Caco-2 (cell line): ENCODE data around the gene CADPS. TPM values are rescaled to one million over a fixed set of nuclear protein-coding genes. Genes with fewer than 3 reads are reported as not detected.

Experiments used
- BruUV-seq: library from RNA; stranded (reverse); fragments of 400-500 nt; replicated peaks from 2 replicates; lab custom pipeline; 2021; lab: Mats Ljungman, UMichigan
- CTCF ChIA-PET: fragments of 300-600 bp; sonication (Branson Sonifier 250); formaldehyde crosslinking; loops from one replicate; lab custom pipeline; 2022; ENCODE audit warnings: antibody characterized with exemption; lab: Charles Lee
- POLR2A ChIA-PET: fragments of 300-600 bp; sonication (Branson Sonifier 250); formaldehyde crosslinking; loops from one replicate; lab custom pipeline; 2022; ENCODE audit warnings: antibody characterized with exemption; lab: Charles Lee
- DNase-seq, 2 experiments: peaks; one replicate each; pipeline versions ENCODE4 v3.0.0 to v3.0.0-alpha.2; 2020 to 2022
- H3K27me3 ChIP-seq: replicated peaks from 2 replicates; pipeline ENCODE4 v1.6.0; 2011; ENCODE audit warnings: low read length; ENCODE audit not compliant: control insufficient read depth, insufficient read depth
- H3K36me3 ChIP-seq: 2 replicates; pipeline ENCODE4 v1.5.1; 2011; ENCODE audit warnings: low read length; ENCODE audit not compliant: control insufficient read depth, insufficient read depth
- H3K4me1 ChIP-seq: fragments of 250-450 bp; sonication (Bioruptor Pico); 2 replicates; pipeline ENCODE4 v1.5.1; 2020; ENCODE audit warnings: mild to moderate bottlenecking
- H3K4me3 ChIP-seq: 2 replicates; pipeline ENCODE4 v1.5.1; 2011; ENCODE audit warnings: low read depth, mild to moderate bottlenecking, control low read depth, low read length
- H3K9me3 ChIP-seq: fragments of 250-450 bp; sonication (Bioruptor Pico); 2 replicates; pipeline ENCODE4 v1.5.1; 2020; ENCODE audit warnings: mild to moderate bottlenecking, moderate library complexity
- H3K27ac Mint-ChIP-seq: one replicate; pipeline ENCODE4 v1.8.0; 2022; ENCODE audit warnings: mixed read lengths; ENCODE audit not compliant: unreplicated experiment
- H3K27me3 Mint-ChIP-seq: one replicate; pipeline ENCODE4 v1.8.0; 2022; ENCODE audit warnings: mixed read lengths; ENCODE audit not compliant: insufficient read depth, unreplicated experiment
- H3K36me3 Mint-ChIP-seq: one replicate; pipeline ENCODE4 v1.8.0; 2022; ENCODE audit warnings: mild to moderate bottlenecking, mixed read lengths; ENCODE audit not compliant: insufficient read depth, unreplicated experiment
- H3K4me1 Mint-ChIP-seq: one replicate; pipeline ENCODE4 v1.8.0; 2022; ENCODE audit warnings: low read depth, mixed read lengths; ENCODE audit not compliant: unreplicated experiment
- H3K4me3 Mint-ChIP-seq: one replicate; pipeline ENCODE4 v1.8.0; 2022; ENCODE audit warnings: mild to moderate bottlenecking, moderate library complexity, mixed read lengths; ENCODE audit not compliant: unreplicated experiment
- H3K9me3 Mint-ChIP-seq: one replicate; pipeline ENCODE4 v1.8.0; 2022; ENCODE audit warnings: mixed read lengths; ENCODE audit not compliant: unreplicated experiment
- CTCF ChIP-seq, 2 experiments: fragments of 200-600 bp in 1 of 2; IDR thresholded peaks; 1 replicate in 1 of 2; 2 replicates in 1 of 2; pipeline versions ENCODE4 v1.5.1 to v1.8.0; 2011 to 2022; ENCODE audit warnings: antibody characterized with exemption in 1 of 2, control low read depth in 1 of 2, inconsistent platforms in 1 of 2, low read depth in 1 of 2, low read length in 1 of 2, mild to moderate bottlenecking in 1 of 2, moderate library complexity in 1 of 2; ENCODE audit not compliant: insufficient read depth in 1 of 2, severe bottlenecking in 1 of 2, unreplicated experiment in 1 of 2
- intact Hi-C: fragments of 100-400 bp; cut with micrococcal nuclease; formaldehyde crosslinking; loops from one replicate; pipeline ENCODE4 v1.10.0; 2022; ENCODE audit not compliant: unreplicated experiment
- total RNA-seq: library from RNA; stranded (reverse); gene quantifications from 2 replicates; pipeline ENCODE4 v1.2.3, GENCODE V29; 2022

Gene CADPS
- total RNA-seq, 1 experiment from 2014 or later = not detected

GRCh38 chr3:62830727-62831322 is 44.4 kb downstream of the CADPS start:
- intact Hi-C loops = no loop called here
- no TSS peak for BruUV-seq
- no peak for DNase-seq
- H3K36me3 ChIP-seq = no peaks in the 10 kb centered on the region
- TF ChIP-seq CTCF (IDR thresholded peaks at IDR 0.05; ENCODE audit: insufficient read depth in 1 of 2, low read depth in 1 of 2, low read length in 1 of 2, severe bottlenecking in 1 of 2, unreplicated experiment in 1 of 2) = no peak
- Mint-ChIP-seq H3K4me3 (no peak overlapping the region), H3K36me3 (no peaks in the 10 kb centered on the region), H3K27ac (no peak overlapping the region), H3K4me1 (no peaks in the 10 kb centered on the region), H3K27me3 (no peaks in the 10 kb centered on the region), H3K9me3 (no peaks in the 10 kb centered on the region)
- H3K9me3 ChIP-seq = no peaks in the 10 kb centered on the region
- H3K4me3 ChIP-seq = no peak overlapping the region
- no peaks in the 10 kb centered on the region for H3K27me3 ChIP-seq
- POLR2A ChIA-PET = no interaction called here
- CTCF ChIA-PET = no interaction called here
- no peaks in the 10 kb centered on the region for H3K4me1 ChIP-seq

- no peaks in the 10 kb centered on the region for H3K9me3 Mint-ChIP-seq
- CTCF ChIA-PET = no interaction called here
- no TSS peak for BruUV-seq
Observed at GRCh38 chr3:62827550-62827949, 47.7 kb downstream of the CADPS start.

DNA sequence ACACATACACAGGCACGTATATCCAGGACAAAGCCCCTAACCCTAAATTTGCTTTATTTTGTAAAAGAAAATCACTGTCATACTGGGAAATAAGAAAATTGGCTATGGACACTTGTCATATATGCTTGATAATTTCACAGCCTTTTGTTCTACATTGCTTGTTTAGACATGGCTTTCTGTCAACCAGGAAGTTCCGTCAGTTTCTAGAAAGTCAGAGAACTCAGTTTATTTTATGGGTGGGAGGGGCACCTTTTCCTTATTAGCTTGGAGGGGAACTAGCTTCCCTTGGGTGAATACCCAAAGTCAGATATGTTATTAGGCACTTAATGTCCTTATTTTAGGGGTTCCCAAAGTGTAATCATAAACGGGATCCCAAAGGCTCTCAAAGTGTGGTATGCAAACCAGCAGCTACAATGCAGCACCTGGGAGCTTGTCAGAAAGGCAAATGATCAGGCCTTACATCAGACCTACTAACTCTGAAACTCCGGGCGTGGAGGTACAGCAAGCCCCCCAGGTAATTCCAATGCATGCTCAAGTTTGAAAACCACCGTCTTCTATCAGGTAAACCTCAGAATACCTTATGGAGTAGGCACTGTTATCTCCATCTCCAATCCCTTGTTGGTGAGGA is 50.1 kb downstream of the CADPS start:
- Histone ChIP-seq H3K27me3 (no peaks in the 10 kb centered on the region), H3K4me3 (no peak overlapping the region), H3K36me3 (no peaks in the 10 kb centered on the region), H3K4me1 (no peaks in the 10 kb centered on the region), H3K9me3 (no peaks in the 10 kb centered on the region)
- intact Hi-C loops = no loop called here
- H3K36me3 Mint-ChIP-seq = no peaks in the 10 kb centered on the region
- H3K27me3 Mint-ChIP-seq = peaks cover 2% of the 10 kb centered on the region
- ChIA-PET POLR2A (no interaction called here), CTCF (no interaction called here)
- no TSS peak for BruUV-seq
- no peak overlapping the region for H3K27ac Mint-ChIP-seq
- no peak overlapping the region for H3K4me3 Mint-ChIP-seq
- H3K9me3 Mint-ChIP-seq = no peaks in the 10 kb centered on the region
- DNase-seq = no peak
- no peaks in the 10 kb centered on the region for H3K4me1 Mint-ChIP-seq
- no peak for TF ChIP-seq CTCF (IDR thresholded peaks at IDR 0.05; ENCODE audit: insufficient read depth in 1 of 2, low read depth in 1 of 2, low read length in 1 of 2, severe bottlenecking in 1 of 2, unreplicated experiment in 1 of 2)

More at GRCh38 chr3:62827550-62827949, 47.7 kb downstream of the CADPS start:
- TF ChIP-seq CTCF (IDR thresholded peaks at IDR 0.05; ENCODE audit: insufficient read depth in 1 of 2, low read depth in 1 of 2, low read length in 1 of 2, severe bottlenecking in 1 of 2, unreplicated experiment in 1 of 2) = no peak
- H3K4me1 ChIP-seq = no peaks in the 10 kb centered on the region
- Mint-ChIP-seq H3K36me3 (no peaks in the 10 kb centered on the region), H3K4me3 (no peak overlapping the region), H3K4me1 (no peaks in the 10 kb centered on the region), H3K27me3 (no peaks in the 10 kb centered on the region), H3K27ac (no peak overlapping the region)
- DNase-seq = no peak
- intact Hi-C loops = no loop called here
- POLR2A ChIA-PET = no interaction called here
- no peaks in the 10 kb centered on the region for H3K27me3 ChIP-seq
- H3K36me3 ChIP-seq = no peaks in the 10 kb centered on the region
- H3K4me3 ChIP-seq = no peak overlapping the region
- no peaks in the 10 kb centered on the region for H3K9me3 ChIP-seq
